Thyroid gland (tissue), 4 donors: Measurements from ENCODE around the gene DLGAP1. TPM values are rescaled to one million over a fixed set of nuclear protein-coding genes. Genes with fewer than 3 reads are reported as not detected.

Experiments
- DNase-seq, 2 donors: peaks; one replicate each; pipeline ENCODE4 v3.0.0-alpha.2; 2019
- H3K27ac ChIP-seq, 3 donors: fragments of 200-600 bp; sonication (generic); 1 replicate in 2 of 3; 2 replicates in 1 of 3; pipeline ENCODE4 v1.5.1; 2016 to 2019; ENCODE audit warnings: mild to moderate bottlenecking in 1 of 3, moderate library complexity in 1 of 3
- H3K27me3 ChIP-seq: fragments of 200-600 bp; sonication (generic); one replicate; pipeline ENCODE4 v1.5.1; 2019
- H3K36me3 ChIP-seq, 2 donors: fragments of 200-600 bp; sonication (generic); one replicate each; pipeline ENCODE4 v1.5.1; 2016 to 2019
- H3K4me1 ChIP-seq, 2 donors: fragments of 200-600 bp; sonication (generic); one replicate each; pipeline ENCODE4 v1.5.1; 2017 to 2019
- H3K4me3 ChIP-seq, 3 donors: fragments of 200-600 bp; sonication (generic); replicated peaks in 1 of 3; 1 replicate in 2 of 3; 2 replicates in 1 of 3; pipeline ENCODE4 v1.5.1; 2016; ENCODE audit warnings: mild to moderate bottlenecking in 1 of 3
- H3K9me3 ChIP-seq: fragments of 200-600 bp; sonication (generic); one replicate; pipeline ENCODE4 v1.5.1; 2017
- CTCF ChIP-seq, 6 experiments: fragments of 200-600 bp in 3 of 6; fragments of 450-650 bp in 3 of 6; sonication (generic) in 3 of 6; IDR thresholded peaks; one replicate each; pipeline ENCODE4 v1.5.1; 2016 to 2019; ENCODE audit warnings: antibody characterized with exemption in 6 of 6, mild to moderate bottlenecking in 2 of 6, inconsistent platforms in 1 of 6, moderate library complexity in 1 of 6
- POLR2A ChIP-seq, 2 donors: fragments of 450-650 bp; IDR thresholded peaks; one replicate each; pipeline ENCODE4 v1.6.1; 2017; ENCODE audit warnings: antibody characterized with exemption in 2 of 2, mild to moderate bottlenecking in 2 of 2, moderate library complexity in 1 of 2
- WGBS, 2 donors: methylation state at CpG; one replicate each; pipeline ENCODE4 v1.1.5; 2017; 5-methylcytosine and 5-hydroxymethylcytosine counted together
- intact Hi-C: fragments of 100-400 bp; cut with DNase I; formaldehyde crosslinking; loops from one replicate; pipeline ENCODE4 v1.15.1; 2023
- total RNA-seq, 4 donors: library from RNA; depleted of rRNA; stranded (reverse); fragments of >200 nt; gene quantifications; one replicate each; pipeline ENCODE4 v1.2.3, GENCODE V29; 2016

DLGAP1 gene
- total RNA-seq, 4 donors from 2014 or later, result 0.25 to 2.7 (median 0.77) TPM

GRCh38 chr18:3993941-3994687, 461.0 kb downstream of the DLGAP1 start:
- intact Hi-C loops, result loop anchor here (10.0 kb wide), 2 partner anchors 289 to 709 kb away; no protein-coding TSS in a partner anchor

GRCh38 chr18:3985664-3986063, 469.4 kb downstream of the DLGAP1 start:
- Histone ChIP-seq H3K4me1 (no peaks in the 10 kb centered on the region), H3K9me3 (no peaks in the 10 kb centered on the region), H3K4me3 (no peak overlapping the region), H3K27ac (no peak overlapping the region), H3K27me3 (no peaks in the 10 kb centered on the region), H3K36me3 (no peaks in the 10 kb centered on the region)
- TF ChIP-seq POLR2A (IDR thresholded peaks at IDR 0.05), result no peak
- no peak for DNase-seq
- intact Hi-C loops, result no loop called here
- 91 to 98% methylated on average over 2 of the region's 2 CpGs for WGBS, 2 donors

More at GRCh38 chr18:3993941-3994687, 461.0 kb downstream of the DLGAP1 start:
- 79 to 84% methylated on average over 9 of the region's 9 CpGs for WGBS, 2 donors
- Histone ChIP-seq H3K27ac (no peak overlapping the region), H3K9me3 (no peaks in the 10 kb centered on the region), H3K36me3 (no peaks in the 10 kb centered on the region), H3K4me1 (no peaks in the 10 kb centered on the region), H3K4me3 (no peak overlapping the region), H3K27me3 (no peaks in the 10 kb centered on the region)
- no peak for TF ChIP-seq CTCF (IDR thresholded peaks at IDR 0.05)
- TF ChIP-seq POLR2A (IDR thresholded peaks at IDR 0.05), result no peak
- DNase-seq, result no peak

- Histone ChIP-seq H3K27me3 (no peaks in the 10 kb centered on the region), H3K27ac (no peak overlapping the region), H3K36me3 (no peaks in the 10 kb centered on the region), H3K4me3 (no peak overlapping the region), H3K4me1 (no peaks in the 10 kb centered on the region), H3K9me3 (no peaks in the 10 kb centered on the region)
- no peak for TF ChIP-seq CTCF (IDR thresholded peaks at IDR 0.05)
- no peak for TF ChIP-seq POLR2A (IDR thresholded peaks at IDR 0.05)
- no peak for DNase-seq
- intact Hi-C loops, result no loop called here
Measured at GRCh38 chr18:3985020-3985419, 470.1 kb downstream of the DLGAP1 start.

GRCh38 chr18:3984163-3984757, 470.8 kb downstream of the DLGAP1 start:
- Histone ChIP-seq H3K9me3 (no peaks in the 10 kb centered on the region), H3K4me1 (no peaks in the 10 kb centered on the region), H3K27me3 (no peaks in the 10 kb centered on the region), H3K4me3 (no peak overlapping the region), H3K36me3 (no peaks in the 10 kb centered on the region), H3K27ac (no peak overlapping the region)
- 89 to 90% methylated on average over 3 of the region's 3 CpGs for WGBS, 2 donors
- intact Hi-C loops, result no loop called here
- TF ChIP-seq CTCF (IDR thresholded peaks at IDR 0.05), result no peak
- no peak for TF ChIP-seq POLR2A (IDR thresholded peaks at IDR 0.05)
- DNase-seq, result no peak

- TF ChIP-seq POLR2A (IDR thresholded peaks at IDR 0.05) (no peak), CTCF (IDR thresholded peaks at IDR 0.05) (no peak)
- no peaks in the 10 kb centered on the region for H3K27me3 ChIP-seq
- no peak overlapping the region for H3K27ac ChIP-seq
- H3K9me3 ChIP-seq, result no peaks in the 10 kb centered on the region
- no peaks in the 10 kb centered on the region for H3K36me3 ChIP-seq
- WGBS, 2 donors, result 57% methylated on average over 5 of the region's 5 CpGs
- H3K4me1 ChIP-seq, result no peaks in the 10 kb centered on the region
- DNase-seq, result no peak
- H3K4me3 ChIP-seq, result no peak overlapping the region
- intact Hi-C loops, result no loop called here
Measured at GRCh38 chr18:3983351-3983969, 471.6 kb downstream of the DLGAP1 start.
